Right lobe of liver (tissue), 6 donors: Measurements from ENCODE around the gene DGKH. TPM values are rescaled to one million over a fixed set of nuclear protein-coding genes. Genes with fewer than 3 reads are reported as not detected.

Source experiments
- ATAC-seq, 4 donors: fragments of 200-7000 bp; cut with Tn5 transposase; one replicate each; pipeline ENCODE4 v1.9.1; 2020; ENCODE audit warnings: mild to moderate bottlenecking in 4 of 4, moderate library complexity in 4 of 4
- DNase-seq, 3 donors: peaks; one replicate each; pipeline ENCODE4 v3.0.0-alpha.2; 2020
- H3K27ac ChIP-seq, 3 donors: fragments of 200-600 bp; one replicate each; pipeline ENCODE4 v1.8.0; 2022
- H3K27me3 ChIP-seq, 2 donors: fragments of 200-600 bp; one replicate each; pipeline ENCODE4 v1.8.0; 2022
- H3K36me3 ChIP-seq, 4 donors: fragments of 200-600 bp; sonication (generic) in 1 of 4; one replicate each; pipeline versions ENCODE4 v1.5.1 to v1.8.0; 2017 to 2022; ENCODE audit warnings: control low read depth in 1 of 4
- H3K4me1 ChIP-seq, 4 donors: fragments of 200-600 bp; sonication (generic) in 1 of 4; one replicate each; pipeline versions ENCODE4 v1.5.1 to v1.8.0; 2017 to 2022; ENCODE audit warnings: control low read depth in 1 of 4
- H3K4me3 ChIP-seq, 3 donors: fragments of 200-600 bp; one replicate each; pipeline ENCODE4 v1.8.0; 2022
- H3K9me3 ChIP-seq, 4 donors: fragments of 200-600 bp; sonication (generic) in 1 of 4; one replicate each; pipeline versions ENCODE4 v1.5.1 to v1.8.0; 2017 to 2022; ENCODE audit warnings: control low read depth in 1 of 4
- CTCF ChIP-seq, 4 donors: fragments of 200-600 bp in 3 of 4; fragments of 450-650 bp in 1 of 4; IDR thresholded peaks; one replicate each; pipeline versions ENCODE4 v1.5.1 to v1.8.0; 2016 to 2022; ENCODE audit warnings: antibody characterized with exemption in 4 of 4, mild to moderate bottlenecking in 2 of 4
- POLR2A ChIP-seq: fragments of 450-650 bp; IDR thresholded peaks from one replicate; pipeline ENCODE4 v1.6.1; 2017; ENCODE audit warnings: antibody characterized with exemption, mild to moderate bottlenecking
- WGBS: methylation state at CpG from one replicate; pipeline ENCODE4 v1.1.6; 2018; ENCODE audit warnings: low coverage, low lambda C conversion rate; ENCODE audit not compliant: insufficient coverage; ENCODE audit errors: missing lambda C conversion rate; 5-methylcytosine and 5-hydroxymethylcytosine counted together
- intact Hi-C, 2 donors: fragments of 100-400 bp; cut with DNase I; formaldehyde crosslinking; loops; one replicate each; pipeline versions ENCODE4 v1.11.2 to v1.14.1; 2022
- total RNA-seq, 6 experiments: library from RNA; depleted of rRNA in 2 of 6; stranded (reverse); fragments of >200 nt in 2 of 6; fragmentation: NEBNext Ultra II Directional in 3 of 6; extraction: Animal tissue kit (Norgen Biotek cat#: 25700) in 3 of 6; gene quantifications; one replicate each; pipeline versions ENCODE4 v1.1.0 to v1.2.4, GENCODE V29; 2016 to 2023
- donor health status: DM: no; HTN: yes; CAD: no.
- donor health status: DM: no; HTN: no; CAD: no.
- donor health status: DM: no; HTN: no; CAD: no.
- donor health status: DM: no; HTN: yes; CAD: no.
- donor health status: DM: no; HTN: yes; CAD: no.

The DGKH gene
- total RNA-seq, 6 experiments from 2014 or later, result 0.95 to 5.1 (median 2.2) TPM

DNA sequence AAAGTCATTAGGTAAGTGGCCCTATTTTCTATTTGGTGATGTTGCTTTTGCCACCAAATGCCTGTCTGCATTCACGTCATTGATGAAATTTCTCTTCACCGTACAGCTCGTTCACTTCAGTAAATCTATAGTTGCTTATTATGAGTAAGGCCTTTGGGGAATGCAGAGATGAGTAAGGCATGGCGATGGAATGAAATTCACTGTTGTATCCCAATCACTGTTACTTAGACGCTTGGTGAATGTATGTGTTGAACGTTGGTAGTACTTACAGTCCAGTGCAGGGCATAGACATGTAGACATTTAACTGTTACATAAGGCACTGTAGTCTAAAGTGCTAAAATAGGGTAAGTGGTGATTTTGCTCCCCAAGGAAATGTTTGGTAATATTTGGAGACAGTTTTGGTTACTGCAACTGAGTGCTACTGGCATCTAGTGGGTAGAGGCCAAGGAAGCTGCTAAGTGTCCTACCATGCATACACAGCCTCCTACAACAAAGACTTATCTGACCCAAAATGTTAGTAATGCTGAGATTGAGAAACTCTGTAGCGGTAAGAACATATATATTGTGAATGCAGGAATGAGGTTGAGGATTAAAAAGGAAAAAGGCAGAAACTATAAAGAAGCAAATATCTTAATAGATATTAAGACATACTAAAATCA lies 229.3 kb downstream of the DGKH start:
- DNase-seq, result no peak
- no peak overlapping the region for H3K4me3 ChIP-seq
- H3K27me3 ChIP-seq, result no peaks in the 10 kb centered on the region
- no peaks in the 10 kb centered on the region for H3K36me3 ChIP-seq
- intact Hi-C loops, result no loop called here
- no peak overlapping the region for H3K27ac ChIP-seq
- 88% methylated on average over 7 of the region's 7 CpGs for WGBS
- no peaks in the 10 kb centered on the region for H3K9me3 ChIP-seq
- no peak for ATAC-seq
- H3K4me1 ChIP-seq, result peaks cover 0 to 7% (median 0%) of the 10 kb centered on the region in 4 donors
- TF ChIP-seq CTCF (IDR thresholded peaks at IDR 0.05) (no peak), POLR2A (no peak)

GRCh38 chr13:42279080-42279479 lies 230.6 kb downstream of the DGKH start:
- H3K36me3 ChIP-seq, result no peaks in the 10 kb centered on the region
- TF ChIP-seq POLR2A (no peak), CTCF (IDR thresholded peaks at IDR 0.05) (no peak)
- intact Hi-C loops, result no loop called here
- ATAC-seq, result no peak
- H3K27ac ChIP-seq, result no peak overlapping the region
- WGBS, result 68% methylated on average over 6 of the region's 6 CpGs
- no peaks in the 10 kb centered on the region for H3K9me3 ChIP-seq
- H3K4me1 ChIP-seq, result no peaks in the 10 kb centered on the region
- H3K4me3 ChIP-seq, result no peak overlapping the region
- no peaks in the 10 kb centered on the region for H3K27me3 ChIP-seq
- DNase-seq, result no peak

DNA sequence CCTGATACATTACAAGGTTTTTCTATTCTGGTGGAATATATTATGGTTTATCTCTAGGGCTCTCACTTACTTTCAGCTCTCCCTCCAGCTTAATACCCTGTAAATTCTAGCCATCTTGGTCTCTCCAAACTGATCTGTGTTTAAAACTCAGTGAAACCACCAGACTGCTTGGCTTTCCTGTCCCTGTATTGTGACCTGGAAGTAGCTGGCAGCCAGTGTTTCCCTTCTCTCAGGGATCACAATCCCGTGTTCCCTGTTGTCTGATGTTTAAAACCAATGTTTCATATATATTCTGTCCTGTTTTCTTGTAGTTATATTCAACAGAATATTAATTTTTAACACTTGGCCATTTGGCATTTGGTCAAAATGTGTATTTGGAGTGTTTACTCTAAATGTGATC lies 231.5 kb downstream of the DGKH start:
- Histone ChIP-seq H3K4me1 (no peaks in the 10 kb centered on the region), H3K9me3 (no peaks in the 10 kb centered on the region), H3K36me3 (no peaks in the 10 kb centered on the region), H3K27ac (no peak overlapping the region), H3K27me3 (no peaks in the 10 kb centered on the region), H3K4me3 (no peak overlapping the region)
- peak in 1 of 4 donors; percentile 38 for ATAC-seq
- intact Hi-C loops, result no loop called here
- TF ChIP-seq CTCF (IDR thresholded peaks at IDR 0.05) (no peak), POLR2A (no peak)
- WGBS, result 50% methylated on average over 1 of the region's 1 CpG
- DNase-seq, result no peak

- no peak for TF ChIP-seq CTCF (IDR thresholded peaks at IDR 0.05)
- no peak for TF ChIP-seq POLR2A
- H3K27me3 ChIP-seq, result no peaks in the 10 kb centered on the region
- no peaks in the 10 kb centered on the region for H3K36me3 ChIP-seq
- intact Hi-C loops, result no loop called here
- no peaks in the 10 kb centered on the region for H3K9me3 ChIP-seq
- no peak overlapping the region for H3K4me3 ChIP-seq
- ATAC-seq (no peak), DNase-seq (no peak)
- no peak overlapping the region for H3K27ac ChIP-seq
- H3K4me1 ChIP-seq, result no peaks in the 10 kb centered on the region
- WGBS, result 94% methylated on average over 2 of the region's 2 CpGs
Measured at GRCh38 chr13:42280537-42280936, 232.1 kb downstream of the DGKH start.
